Mesenchymal stem cell (in vitro differentiated cells and primary cell): ENCODE results near the gene MBNL3.
A peak's percentile ranks its signal among the peaks of the same experiment; 100 is the strongest.

ENCODE experiments used
- DNase-seq: peaks from one replicate; pipeline ENCODE4 v3.0.0-alpha.2; 2013
- H2AFZ ChIP-seq: one replicate; pipeline ENCODE4 v1.6.1; 2013; ENCODE audit warnings: low read depth, mild to moderate bottlenecking, control low read depth, inconsistent platforms, low read length, moderate library complexity
- H2AK5ac ChIP-seq: 2 replicates; pipeline ENCODE4 v1.6.1; 2013; ENCODE audit warnings: low read length, moderate library complexity, mild to moderate bottlenecking, inconsistent platforms; ENCODE audit not compliant: severe bottlenecking
- H2BK120ac ChIP-seq: one replicate; pipeline ENCODE4 v1.6.1; 2013; ENCODE audit warnings: low read depth, mild to moderate bottlenecking, inconsistent platforms, low read length, moderate library complexity
- H2BK12ac ChIP-seq, 2 experiments: one replicate each; pipeline ENCODE4 v1.6.1; 2013; ENCODE audit warnings: inconsistent platforms in 2 of 2, low read length in 2 of 2, mild to moderate bottlenecking in 2 of 2, moderate library complexity in 2 of 2, control low read depth in 1 of 2
- H2BK15ac ChIP-seq: one replicate; pipeline ENCODE4 v1.6.1; 2013; ENCODE audit warnings: mild to moderate bottlenecking, low read depth, inconsistent platforms; ENCODE audit not compliant: poor library complexity, severe bottlenecking
- H2BK5ac ChIP-seq: 2 replicates; pipeline ENCODE4 v1.6.1; 2013; ENCODE audit warnings: low read depth, mild to moderate bottlenecking, low read length, control low read depth, inconsistent platforms; ENCODE audit not compliant: poor library complexity, severe bottlenecking
- H3K14ac ChIP-seq, 2 experiments: one replicate each; pipeline ENCODE4 v1.6.1; 2013; ENCODE audit warnings: inconsistent platforms in 2 of 2, low read length in 2 of 2, control low read depth in 1 of 2, mild to moderate bottlenecking in 1 of 2, moderate library complexity in 1 of 2
- H3K18ac ChIP-seq, 2 experiments: one replicate each; pipeline ENCODE4 v1.6.1; 2013; ENCODE audit warnings: inconsistent platforms in 2 of 2, low read length in 2 of 2, control low read depth in 1 of 2, low read depth in 1 of 2, mild to moderate bottlenecking in 1 of 2
- H3K23ac ChIP-seq, 2 experiments: one replicate each; pipeline ENCODE4 v1.6.1; 2013; ENCODE audit warnings: inconsistent platforms in 2 of 2, low read length in 2 of 2, mild to moderate bottlenecking in 2 of 2, moderate library complexity in 2 of 2, control low read depth in 1 of 2
- H3K27ac ChIP-seq: 2 replicates; pipeline ENCODE4 v1.5.1; 2013; ENCODE audit warnings: mild to moderate bottlenecking, moderate library complexity, low read length, control low read depth, inconsistent platforms; ENCODE audit not compliant: poor library complexity, severe bottlenecking
- H3K27me3 ChIP-seq, 2 experiments: 2 replicates each; pipeline versions ENCODE4 v1.6.1 to v1.7.0; 2013; ENCODE audit warnings: low read length in 2 of 2, mild to moderate bottlenecking in 2 of 2, moderate library complexity in 2 of 2, control low read depth in 1 of 2, inconsistent platforms in 1 of 2; ENCODE audit not compliant: control insufficient read depth in 1 of 2, insufficient read depth in 1 of 2
- H3K36me3 ChIP-seq, 2 experiments: 2 replicates each; pipeline versions ENCODE4 v1.6.1 to v1.7.0; 2013; ENCODE audit warnings: low read length in 2 of 2, control low read depth in 1 of 2, inconsistent platforms in 1 of 2, low read depth in 1 of 2, mild to moderate bottlenecking in 1 of 2; ENCODE audit not compliant: insufficient read depth in 2 of 2, control insufficient read depth in 1 of 2
- H3K4ac ChIP-seq, 2 experiments: one replicate each; pipeline ENCODE4 v1.6.1; 2013; ENCODE audit warnings: inconsistent platforms in 2 of 2, low read length in 2 of 2, mild to moderate bottlenecking in 2 of 2, moderate library complexity in 2 of 2, control low read depth in 1 of 2, low read depth in 1 of 2
- H3K4me1 ChIP-seq: 2 replicates; pipeline ENCODE4 v1.6.1; 2013; ENCODE audit warnings: low read depth, low read length, control low read depth; ENCODE audit not compliant: control insufficient read depth, insufficient read depth
- H3K4me2 ChIP-seq: 2 replicates; pipeline ENCODE4 v1.6.1; 2013; ENCODE audit warnings: low read length, mild to moderate bottlenecking, inconsistent platforms; ENCODE audit not compliant: poor library complexity, severe bottlenecking
- H3K4me3 ChIP-seq, 2 experiments: 2 replicates each; pipeline versions ENCODE4 v1.5.1 to v1.7.0; 2013; ENCODE audit warnings: low read length in 2 of 2, mild to moderate bottlenecking in 2 of 2, control low read depth in 1 of 2, low read depth in 1 of 2; ENCODE audit not compliant: insufficient read depth in 1 of 2
- H3K79me1 ChIP-seq: replicated peaks from 2 replicates; pipeline ENCODE4 v1.6.1; 2013; ENCODE audit warnings: mild to moderate bottlenecking, control low read depth, low read length, inconsistent platforms; ENCODE audit not compliant: poor library complexity, severe bottlenecking
- H3K9ac ChIP-seq: 2 replicates; pipeline ENCODE4 v1.7.0; 2013; ENCODE audit warnings: mild to moderate bottlenecking, low read length, moderate library complexity
- H3K9me3 ChIP-seq: 2 replicates; pipeline ENCODE4 v1.7.0; 2013; ENCODE audit warnings: mild to moderate bottlenecking, low read length; ENCODE audit not compliant: control insufficient read depth
- H4K8ac ChIP-seq: one replicate; pipeline ENCODE4 v1.6.1; 2013; ENCODE audit warnings: inconsistent platforms, mild to moderate bottlenecking, low read length, moderate library complexity
- H4K91ac ChIP-seq: one replicate; pipeline ENCODE4 v1.6.1; 2013; ENCODE audit warnings: mild to moderate bottlenecking, low read length, inconsistent platforms
- WGBS: methylation state at CpG from one replicate; pipeline ENCODE4 v1.1.7; 2013; ENCODE audit warnings: mixed read lengths; 5-methylcytosine and 5-hydroxymethylcytosine counted together

The MBNL3 gene

DNA sequence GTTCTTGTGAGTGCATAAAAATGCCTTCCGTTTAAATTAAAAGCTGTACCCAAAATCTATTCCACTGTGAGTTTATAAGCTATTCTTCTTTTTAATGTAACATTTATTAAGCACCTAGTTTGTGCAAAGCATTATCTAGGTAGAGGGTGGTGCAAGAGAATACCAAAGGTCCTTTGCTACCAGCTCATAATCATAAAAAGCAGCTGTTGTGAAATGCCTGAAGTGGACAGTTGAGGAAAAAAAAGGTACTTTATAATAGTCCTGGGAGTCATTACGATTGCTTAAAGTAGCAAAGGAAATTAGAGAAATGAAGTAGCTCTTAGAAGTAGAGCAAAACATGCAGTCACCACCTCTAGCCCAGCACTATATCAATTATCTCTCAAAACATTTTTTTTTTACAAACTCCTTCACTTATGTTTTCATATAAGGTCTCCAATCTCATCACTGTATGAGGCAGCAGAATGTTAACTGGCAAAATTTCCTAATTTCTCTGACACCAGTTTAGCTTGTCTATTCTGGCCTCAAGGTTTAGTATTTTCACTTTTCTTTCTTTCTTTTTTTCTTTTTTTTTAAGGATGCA lies 2.1 kb downstream of the MBNL3 start:
- no peak overlapping the region for H4K8ac ChIP-seq
- no peak overlapping the region for H3K9ac ChIP-seq
- no peak overlapping the region for H3K27ac ChIP-seq
- H2BK15ac ChIP-seq: no peak overlapping the region
- H3K27me3 ChIP-seq: peaks cover 0 to 6% of the 10 kb centered on the region in 2 experiments
- no peak overlapping the region for H3K14ac ChIP-seq
- H3K4ac ChIP-seq: no peak overlapping the region
- H2AFZ ChIP-seq: no peak overlapping the region
- peaks cover 2% of the 10 kb centered on the region for H3K4me1 ChIP-seq
- DNase-seq: no peak
- H3K4me3 ChIP-seq: no peak overlapping the region
- H3K36me3 ChIP-seq: no peaks in the 10 kb centered on the region
- no peaks in the 10 kb centered on the region for H3K9me3 ChIP-seq
- H3K79me1 ChIP-seq: no peaks in the 10 kb centered on the region
- no peak overlapping the region for H3K18ac ChIP-seq
- H2AK5ac ChIP-seq: no peak overlapping the region
- H3K4me2 ChIP-seq: no peak overlapping the region
- no peak overlapping the region for H4K91ac ChIP-seq
- H2BK5ac ChIP-seq: no peak overlapping the region
- no peak overlapping the region for H2BK120ac ChIP-seq
- WGBS: no CpG with 5 or more reads among the region's 2 CpGs
- H3K23ac ChIP-seq: no peak overlapping the region
- H2BK12ac ChIP-seq: no peak overlapping the region

DNA sequence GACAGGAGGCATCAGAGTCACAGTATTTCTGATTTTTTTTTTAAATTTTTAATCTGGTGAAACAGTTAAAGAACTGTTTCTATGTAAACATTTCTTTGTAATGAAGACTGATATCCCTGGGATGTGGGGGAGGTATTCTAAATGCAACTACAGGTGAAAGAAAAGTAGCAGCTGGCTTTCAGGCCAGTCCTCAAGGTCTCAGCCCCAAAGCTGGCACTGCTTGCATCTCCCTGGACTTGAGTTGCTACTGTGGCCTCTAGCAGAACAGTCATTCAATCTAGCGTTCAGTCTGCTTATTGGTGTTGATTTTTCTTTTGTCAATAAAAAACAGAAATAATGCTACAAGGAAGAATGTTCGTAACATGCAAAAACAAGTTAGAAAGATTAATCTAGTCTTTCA lies 4.9 kb downstream of the MBNL3 start:
- H3K14ac ChIP-seq: no peak overlapping the region
- no peak overlapping the region for H2BK5ac ChIP-seq
- H3K23ac ChIP-seq: no peak overlapping the region
- H3K4me1 ChIP-seq: no peaks in the 10 kb centered on the region
- H3K36me3 ChIP-seq: no peaks in the 10 kb centered on the region
- WGBS: no CpG with 5 or more reads among the region's 2 CpGs
- H3K18ac ChIP-seq: no peak overlapping the region
- no peak overlapping the region for H2BK120ac ChIP-seq
- H3K4me3 ChIP-seq: no peak overlapping the region
- H3K4me2 ChIP-seq: no peak overlapping the region
- H4K8ac ChIP-seq: no peak overlapping the region
- H4K91ac ChIP-seq: no peak overlapping the region
- no peak overlapping the region for H3K9ac ChIP-seq
- no peak overlapping the region for H2BK12ac ChIP-seq
- no peaks in the 10 kb centered on the region for H3K79me1 ChIP-seq
- H3K9me3 ChIP-seq: no peaks in the 10 kb centered on the region
- H3K27me3 ChIP-seq: peaks cover 0 to 3% of the 10 kb centered on the region in 2 experiments
- H3K27ac ChIP-seq: no peak overlapping the region
- H2AK5ac ChIP-seq: no peak overlapping the region
- no peak overlapping the region for H2BK15ac ChIP-seq
- H3K4ac ChIP-seq: no peak overlapping the region
- no peak for DNase-seq
- H2AFZ ChIP-seq: no peak overlapping the region

DNA sequence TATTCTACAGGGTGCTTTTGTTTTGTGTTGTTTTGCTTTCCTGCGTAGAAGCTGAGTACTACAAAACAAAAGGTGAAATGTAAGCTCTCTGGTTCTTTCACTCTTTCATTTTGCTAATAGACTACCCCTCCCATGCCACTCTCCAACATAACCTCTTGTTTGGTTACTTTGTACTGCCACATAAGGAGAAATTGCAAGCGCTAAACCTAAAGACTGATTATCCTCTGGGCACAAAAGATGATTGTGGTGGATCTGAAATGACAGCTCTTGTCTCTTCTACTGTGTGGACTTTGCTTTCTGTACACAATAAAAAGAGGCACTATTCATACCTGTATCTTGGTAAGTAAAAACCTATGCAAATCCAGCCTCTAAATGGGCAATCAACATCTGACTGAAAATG lies 5.3 kb downstream of the MBNL3 start:
- H4K91ac ChIP-seq: no peak overlapping the region
- H2BK5ac ChIP-seq: no peak overlapping the region
- no peak overlapping the region for H2AK5ac ChIP-seq
- no peak overlapping the region for H2AFZ ChIP-seq
- H2BK15ac ChIP-seq: no peak overlapping the region
- H2BK120ac ChIP-seq: no peak overlapping the region
- H3K27ac ChIP-seq: no peak overlapping the region
- no peak overlapping the region for H3K4me3 ChIP-seq
- no peak overlapping the region for H3K4me2 ChIP-seq
- H3K18ac ChIP-seq: no peak overlapping the region
- no peak for DNase-seq
- no peak overlapping the region for H3K4ac ChIP-seq
- H3K36me3 ChIP-seq: no peaks in the 10 kb centered on the region
- H3K9me3 ChIP-seq: no peaks in the 10 kb centered on the region
- no peak overlapping the region for H2BK12ac ChIP-seq
- peaks cover 0 to 3% of the 10 kb centered on the region in 2 experiments for H3K27me3 ChIP-seq
- H3K79me1 ChIP-seq: no peaks in the 10 kb centered on the region
- no peak overlapping the region for H3K23ac ChIP-seq
- no CpG with 5 or more reads among the region's 2 CpGs for WGBS
- H3K9ac ChIP-seq: no peak overlapping the region
- no peak overlapping the region for H3K14ac ChIP-seq
- no peaks in the 10 kb centered on the region for H3K4me1 ChIP-seq
- H4K8ac ChIP-seq: no peak overlapping the region

DNA sequence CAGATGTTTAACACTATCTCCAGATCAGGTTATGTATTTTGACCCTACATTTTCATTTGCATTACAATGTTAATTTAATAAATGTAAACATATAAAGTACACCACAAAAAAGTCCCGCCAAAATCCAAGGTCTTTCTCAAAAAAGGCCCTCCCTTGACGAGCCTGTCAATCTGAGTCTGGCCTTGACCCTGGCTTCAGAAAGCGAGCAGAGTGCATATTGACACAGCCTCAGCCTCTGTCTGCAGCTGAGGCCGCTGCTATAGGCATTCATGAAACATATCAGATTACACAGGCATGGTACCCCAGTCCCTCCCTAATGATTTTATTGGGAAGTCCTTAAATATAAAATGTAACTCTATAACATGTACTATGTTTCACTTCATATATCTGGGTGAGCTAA lies 6.2 kb downstream of the MBNL3 start:
- Histone ChIP-seq H3K9me3 (no peaks in the 10 kb centered on the region), H3K9ac (no peak overlapping the region), H3K36me3 (no peaks in the 10 kb centered on the region), H3K4me2 (no peak overlapping the region), H3K18ac (peak overlapping the region in 1 of 2 experiments; percentile 79), H3K23ac (no peak overlapping the region), H2AK5ac (no peak overlapping the region), H2AFZ (no peak overlapping the region), H2BK15ac (no peak overlapping the region), H2BK5ac (no peak overlapping the region), H3K4me3 (no peak overlapping the region), H3K27me3 (peaks cover 0 to 3% of the 10 kb centered on the region in 2 experiments), H2BK12ac (no peak overlapping the region), H3K4ac (no peak overlapping the region), H2BK120ac (no peak overlapping the region), H3K4me1 (no peaks in the 10 kb centered on the region), H3K14ac (no peak overlapping the region), H4K8ac (no peak overlapping the region), H3K27ac (no peak overlapping the region), H4K91ac (no peak overlapping the region), H3K79me1 (no peaks in the 10 kb centered on the region)
- 87% methylated on average over 2 of the region's 4 CpGs for WGBS
- no peak for DNase-seq
